Measurements from ENCODE around the gene GVQW3. TPM values are rescaled to one million over a fixed set of nuclear protein-coding genes. Genes with fewer than 3 reads are reported as not detected.

GVQW3 gene
- total and polyA plus RNA-seq, 2 of the 13 experiments (the other 11 are each of a cell fraction or from before 2014, with no cell fraction given), result 5.0 to 5.6 TPM

DNA sequence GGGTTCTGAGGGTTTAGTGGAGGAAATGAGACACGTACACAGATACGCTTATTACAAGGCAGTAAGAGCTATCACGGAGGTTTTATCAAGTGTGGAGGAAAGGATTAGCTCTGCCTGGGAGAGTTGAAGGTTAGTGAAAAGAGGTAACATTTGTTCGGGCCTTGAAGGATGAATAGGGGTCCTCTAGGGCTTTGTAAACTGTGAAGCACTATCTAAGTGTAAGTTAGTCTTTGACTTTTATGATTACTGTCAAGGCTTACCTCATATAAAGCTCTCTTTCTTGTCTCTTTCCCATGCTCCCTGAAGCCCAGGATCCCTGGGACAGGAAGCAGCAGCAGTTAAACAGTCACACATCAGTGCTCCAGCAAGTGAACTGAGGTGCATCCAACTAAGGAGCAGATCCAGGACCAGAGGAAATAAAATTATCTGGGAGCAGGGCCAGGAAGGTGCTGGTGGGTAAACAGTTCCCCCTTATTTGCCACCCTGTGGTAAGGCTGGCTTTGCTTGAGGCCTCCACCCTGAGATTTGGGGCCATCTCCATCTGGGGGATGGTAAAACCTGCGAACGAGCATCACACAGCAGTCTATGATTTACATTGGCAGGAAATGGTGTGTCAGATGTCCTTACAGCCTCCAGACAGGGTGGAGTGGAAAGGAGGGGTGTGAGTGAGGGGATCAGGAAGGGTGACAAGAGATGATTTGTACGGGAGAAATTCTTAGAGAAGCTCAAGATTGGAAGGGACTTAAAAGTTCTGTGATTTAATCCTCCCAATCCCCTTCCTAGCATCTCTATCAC lies 27.2 kb downstream of the GVQW3 start (continued):
- TF ChIP-seq, protein P1, sequence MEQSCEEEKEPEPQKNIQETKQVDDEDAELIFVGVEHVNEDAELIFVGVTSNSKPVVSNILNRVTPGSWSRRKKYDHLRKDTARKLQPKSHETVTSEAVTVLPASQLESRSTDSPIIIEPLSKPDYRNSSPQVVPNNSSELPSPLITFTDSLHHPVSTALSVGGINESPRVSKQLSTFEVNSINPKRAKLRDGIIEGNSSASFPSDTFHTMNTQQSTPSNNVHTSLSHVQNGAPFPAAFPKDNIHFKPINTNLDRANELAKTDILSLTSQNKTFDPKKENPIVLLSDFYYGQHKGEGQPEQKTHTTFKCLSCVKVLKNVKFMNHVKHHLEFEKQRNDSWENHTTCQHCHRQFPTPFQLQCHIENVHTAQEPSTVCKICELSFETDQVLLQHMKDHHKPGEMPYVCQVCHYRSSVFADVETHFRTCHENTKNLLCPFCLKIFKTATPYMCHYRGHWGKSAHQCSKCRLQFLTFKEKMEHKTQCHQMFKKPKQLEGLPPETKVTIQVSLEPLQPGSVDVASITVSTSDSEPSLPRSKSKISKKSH (CRISPR knock-in tag; IDR thresholded peaks at IDR 0.05; ENCODE audit: borderline replicate concordance), result no peak
- TF ChIP-seq ZSCAN31 (CRISPR knock-in tag; IDR thresholded peaks at IDR 0.05; ENCODE audit: low read depth) (no peak), FOXK2 (IDR thresholded peaks at IDR 0.05) (no peak), GABPA (IDR thresholded peaks at IDR 0.05; ENCODE audit: low read depth, low read length) (no peak), GABPA (CRISPR knock-in tag; IDR thresholded peaks at IDR 0.05; ENCODE audit: low read depth) (no peak), SRF (IDR thresholded peaks at IDR 0.05; ENCODE audit: low read depth, low read length) (no peak), MTA3 (CRISPR knock-in tag; IDR thresholded peaks at IDR 0.05) (no peak), ARNTL (CRISPR knock-in tag; IDR thresholded peaks at IDR 0.05) (no peak)
- TF ChIP-seq, protein P2, sequence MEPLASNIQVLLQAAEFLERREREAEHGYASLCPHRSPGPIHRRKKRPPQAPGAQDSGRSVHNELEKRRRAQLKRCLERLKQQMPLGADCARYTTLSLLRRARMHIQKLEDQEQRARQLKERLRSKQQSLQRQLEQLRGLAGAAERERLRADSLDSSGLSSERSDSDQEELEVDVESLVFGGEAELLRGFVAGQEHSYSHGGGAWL (CRISPR knock-in tag; IDR thresholded peaks at IDR 0.05), result no peak

DNA sequence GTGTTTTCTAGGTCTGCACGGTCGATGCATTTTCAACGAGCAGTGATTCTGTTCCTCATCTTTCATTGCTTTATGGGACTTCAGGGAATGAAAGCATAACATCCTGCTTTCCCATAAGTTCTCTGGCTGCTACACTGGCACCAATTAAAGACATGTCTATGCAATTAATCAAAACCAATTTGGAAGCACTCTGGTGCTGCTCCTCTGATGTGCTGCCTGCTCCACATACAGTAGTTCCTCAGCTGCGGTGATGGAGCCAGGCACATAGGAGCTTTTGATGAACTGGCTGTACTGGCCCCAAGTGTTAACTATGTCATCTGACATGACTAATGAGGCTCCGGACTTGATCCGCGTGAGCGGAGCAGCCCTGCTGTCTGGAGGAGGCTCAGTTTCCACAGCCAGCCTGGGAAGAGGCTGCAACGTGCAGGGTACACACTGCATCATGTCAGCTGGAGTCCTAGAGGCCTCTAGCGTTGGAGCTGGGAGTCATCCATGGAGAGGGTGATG lies 29.8 kb downstream of the GVQW3 start:
- peak; percentile 65 for ATAC-seq
- H4K20me1 ChIP-seq (ENCODE audit: insufficient read depth, low read length), result no peaks in the 10 kb centered on the region
- POLR2A ChIA-PET, result no interaction called here

More for the DNA sequence above, 29.8 kb downstream of the GVQW3 start:
- DNase-seq (ENCODE audit: low spot score) (no peak), FAIRE-seq (no peak)
- H3K27ac ChIP-seq (ENCODE audit: extremely low read length, insufficient read depth, low read length), result no peak overlapping the region
- WGBS (ENCODE audit: low lambda C conversion rate), result 50% methylated on average over 10 of the region's 10 CpGs
- intact Hi-C loops (cut with micrococcal nuclease; ENCODE audit: unreplicated experiment), result no loop called here
- H3K79me2 ChIP-seq (ENCODE audit: insufficient read depth, low read length), result no peaks in the 10 kb centered on the region
- no peaks in the 10 kb centered on the region for H3K36me3 ChIP-seq (replicated peaks in 1 of 2; ENCODE audit: control insufficient read depth in 1 of 2, insufficient read depth in 2 of 2, low read length in 2 of 2)
- BruUV-seq (replicated peaks), result no TSS peak
- no peak overlapping the region for H3K9ac ChIP-seq (ENCODE audit: insufficient read depth, low read depth, low read length)
- CTCF ChIA-PET (ENCODE audit: low intra/inter-chr PET ratio, low total read pairs), result no interaction called here
- H3K4me1 ChIP-seq (ENCODE audit: insufficient read depth, low read length), result no peaks in the 10 kb centered on the region
- H3K27me3 ChIP-seq (ENCODE audit: control insufficient read depth in 1 of 2, insufficient read depth in 2 of 2, low read length in 2 of 2), result no peaks in the 10 kb centered on the region; a peak in 1 of 5 replicates
- no peaks in the 10 kb centered on the region for H3K9me3 ChIP-seq (ENCODE audit: low read length)
- H3K4me3 ChIP-seq (replicated peaks in 1 of 3; ENCODE audit: insufficient read depth in 1 of 3, low read depth in 2 of 3, low read length in 3 of 3), result no peak overlapping the region
- H2AFZ ChIP-seq (ENCODE audit: low read length), result no peak overlapping the region
- in situ Hi-C loops (cut with HindIII; ENCODE audit: extremely low pct_ligation_motif_present, low pct_unique_long_range_greater_than_20kb), result no loop called here
- H3K4me2 ChIP-seq (ENCODE audit: low read depth, low read length), result no peak overlapping the region
- TF ChIP-seq AGO2 (optimal IDR thresholded peaks at IDR 0.05; ENCODE audit: low read depth, low read length), result no peak
- peak; percentile 34 for TF ChIP-seq STAG1 (CRISPR knock-in tag; IDR thresholded peaks at IDR 0.05)
- TF ChIP-seq, protein P3, sequence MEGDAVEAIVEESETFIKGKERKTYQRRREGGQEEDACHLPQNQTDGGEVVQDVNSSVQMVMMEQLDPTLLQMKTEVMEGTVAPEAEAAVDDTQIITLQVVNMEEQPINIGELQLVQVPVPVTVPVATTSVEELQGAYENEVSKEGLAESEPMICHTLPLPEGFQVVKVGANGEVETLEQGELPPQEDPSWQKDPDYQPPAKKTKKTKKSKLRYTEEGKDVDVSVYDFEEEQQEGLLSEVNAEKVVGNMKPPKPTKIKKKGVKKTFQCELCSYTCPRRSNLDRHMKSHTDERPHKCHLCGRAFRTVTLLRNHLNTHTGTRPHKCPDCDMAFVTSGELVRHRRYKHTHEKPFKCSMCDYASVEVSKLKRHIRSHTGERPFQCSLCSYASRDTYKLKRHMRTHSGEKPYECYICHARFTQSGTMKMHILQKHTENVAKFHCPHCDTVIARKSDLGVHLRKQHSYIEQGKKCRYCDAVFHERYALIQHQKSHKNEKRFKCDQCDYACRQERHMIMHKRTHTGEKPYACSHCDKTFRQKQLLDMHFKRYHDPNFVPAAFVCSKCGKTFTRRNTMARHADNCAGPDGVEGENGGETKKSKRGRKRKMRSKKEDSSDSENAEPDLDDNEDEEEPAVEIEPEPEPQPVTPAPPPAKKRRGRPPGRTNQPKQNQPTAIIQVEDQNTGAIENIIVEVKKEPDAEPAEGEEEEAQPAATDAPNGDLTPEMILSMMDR (CRISPR knock-in tag; IDR thresholded peaks at IDR 0.05), result peak; percentile 46
